ENCODE data around the gene EFCAB11. TPM values are rescaled to one million over a fixed set of nuclear protein-coding genes. Genes with fewer than 3 reads are reported as not detected.

Gene EFCAB11
- total RNA-seq, 1 experiment from 2014 or later = 15.5 TPM

GRCh38 chr14:89983375-89983774, 28.8 kb upstream of the EFCAB11 start:
- H3K27ac Mint-ChIP-seq = no peak overlapping the region
- POLR2A ChIA-PET = interaction anchor here (0.6 kb wide), 1 partner anchor 71 kb away, joined by 3 read pairs; no protein-coding TSS in a partner anchor
- CTCF ChIA-PET = no interaction called here
- H3K27me3 Mint-ChIP-seq (ENCODE audit: low read depth) = no peaks in the 10 kb centered on the region
- TF ChIP-seq FOXP4 (CRISPR knock-in tag; IDR thresholded peaks at IDR 0.05) (no peak), SP1 (CRISPR knock-in tag; conservative IDR thresholded peaks at IDR 0.05) (no peak), ZNF263 (CRISPR knock-in tag; IDR thresholded peaks at IDR 0.05; ENCODE audit: low read depth) (no peak), FOXK1 (CRISPR knock-in tag; IDR thresholded peaks at IDR 0.05) (no peak)
- ATAC-seq (no peak), DNase-seq (ENCODE audit: low spot score) (no peak)
- peaks cover 25% of the 10 kb centered on the region for H3K4me1 Mint-ChIP-seq
- H3K36me3 Mint-ChIP-seq = peaks cover 29% of the 10 kb centered on the region
- H3K9me3 Mint-ChIP-seq = no peaks in the 10 kb centered on the region
- no peak overlapping the region for H3K4me3 Mint-ChIP-seq

GRCh38 chr14:89978656-89979055, 24.1 kb upstream of the EFCAB11 start:
- DNase-seq (ENCODE audit: low spot score) (no peak), ATAC-seq (no peak)
- ChIA-PET CTCF (no interaction called here), POLR2A (no interaction called here)
- Mint-ChIP-seq H3K36me3 (peaks cover 31% of the 10 kb centered on the region), H3K9me3 (no peaks in the 10 kb centered on the region), H3K27me3 (ENCODE audit: low read depth) (no peaks in the 10 kb centered on the region), H3K27ac (no peak overlapping the region), H3K4me1 (no peaks in the 10 kb centered on the region), H3K4me3 (no peak overlapping the region)
- TF ChIP-seq SMAD3 (CRISPR knock-in tag; IDR thresholded peaks at IDR 0.05; ENCODE audit: borderline replicate concordance) (no peak), NR1H2 (CRISPR knock-in tag; IDR thresholded peaks at IDR 0.05) (no peak), ZMAT4 (CRISPR knock-in tag; IDR thresholded peaks at IDR 0.05) (no peak), NFATC4 (CRISPR knock-in tag; IDR thresholded peaks at IDR 0.05) (no peak), ZNF263 (CRISPR knock-in tag; IDR thresholded peaks at IDR 0.05; ENCODE audit: low read depth) (no peak), NR2C2 (CRISPR knock-in tag; IDR thresholded peaks at IDR 0.05) (no peak), ZNF416 (CRISPR knock-in tag; IDR thresholded peaks at IDR 0.05) (no peak), GTF2I (CRISPR knock-in tag; conservative IDR thresholded peaks at IDR 0.05) (no peak), MYBL2 (CRISPR knock-in tag; IDR thresholded peaks at IDR 0.05) (no peak), JAZF1 (CRISPR knock-in tag; IDR thresholded peaks at IDR 0.05) (no peak), ZSCAN18 (CRISPR knock-in tag; IDR thresholded peaks at IDR 0.05) (no peak), AFF4 (CRISPR knock-in tag; IDR thresholded peaks at IDR 0.05; ENCODE audit: borderline replicate concordance) (no peak), ARID4B (CRISPR knock-in tag; IDR thresholded peaks at IDR 0.05; ENCODE audit: borderline replicate concordance) (no peak), ZNF121 (CRISPR knock-in tag; IDR thresholded peaks at IDR 0.05) (no peak), USF2 (CRISPR knock-in tag; IDR thresholded peaks at IDR 0.05) (no peak), NR3C1 (CRISPR knock-in tag; conservative IDR thresholded peaks at IDR 0.05; ENCODE audit: low read depth) (no peak)
